Keratinocyte (primary cell): ENCODE data around the gene KAZALD1. TPM values are rescaled to one million over a fixed set of nuclear protein-coding genes. Genes with fewer than 3 reads are reported as not detected.

Experiments used
- DNase-seq: peaks from one replicate; pipeline ENCODE4 v3.0.0-alpha.2; 2011; ENCODE audit warnings: low read depth, missing footprints, low spot score
- FAIRE-seq: peaks from 2 replicates; lab custom pipeline; 2011; peaks lifted over from hg19 to GRCh38; lab: Jason Lieb, UNC
- H2AFZ ChIP-seq: 2 replicates; pipeline ENCODE4 v1.6.0; 2012; ENCODE audit warnings: low read length, control low read depth, inconsistent platforms; ENCODE audit not compliant: control insufficient read depth
- H3K27ac ChIP-seq: 2 replicates; pipeline ENCODE4 v1.5.1; 2011; ENCODE audit warnings: low read length; ENCODE audit not compliant: control insufficient read depth, insufficient read depth
- H3K27me3 ChIP-seq: 3 replicates; pipeline ENCODE4 v1.6.0; 2011; ENCODE audit warnings: low read length; ENCODE audit not compliant: control insufficient read depth, insufficient read depth; ENCODE audit errors: extremely low read depth
- H3K36me3 ChIP-seq, 2 experiments: 2 replicates in 1 of 2; 3 replicates in 1 of 2; pipeline ENCODE4 v1.5.1; 2011; ENCODE audit warnings: low read length in 2 of 2, mild to moderate bottlenecking in 1 of 2; ENCODE audit not compliant: control insufficient read depth in 2 of 2, insufficient read depth in 2 of 2; ENCODE audit errors: extremely low read depth in 1 of 2
- H3K4me1 ChIP-seq: 3 replicates; pipeline ENCODE4 v1.5.1; 2011; ENCODE audit warnings: low read length; ENCODE audit not compliant: control insufficient read depth, insufficient read depth; ENCODE audit errors: extremely low read depth
- H3K4me2 ChIP-seq: 3 replicates; pipeline ENCODE4 v1.6.0; 2011; ENCODE audit warnings: low read depth, low read length; ENCODE audit not compliant: control insufficient read depth, insufficient read depth; ENCODE audit errors: extremely low read depth
- H3K4me3 ChIP-seq, 3 experiments: fragments of 200-600 bp in 1 of 3; sonication (generic) in 1 of 3; 2 replicates in 2 of 3; 3 replicates in 1 of 3; pipeline ENCODE4 v1.5.1; 2011 to 2016; ENCODE audit warnings: low read length in 3 of 3, mild to moderate bottlenecking in 3 of 3, control low read depth in 2 of 3, inconsistent platforms in 1 of 3, low read depth in 1 of 3, mixed read lengths in 1 of 3, mixed run types in 1 of 3, moderate library complexity in 1 of 3; ENCODE audit not compliant: control insufficient read depth in 2 of 3, insufficient read depth in 2 of 3; ENCODE audit errors: extremely low read depth in 1 of 3
- H3K79me2 ChIP-seq: 2 replicates; pipeline ENCODE4 v1.6.0; 2012; ENCODE audit warnings: low read length; ENCODE audit not compliant: control insufficient read depth, insufficient read depth
- H3K9ac ChIP-seq: 3 replicates; pipeline ENCODE4 v1.6.0; 2011; ENCODE audit warnings: low read length; ENCODE audit not compliant: control insufficient read depth, insufficient read depth; ENCODE audit errors: extremely low read depth
- H3K9me1 ChIP-seq: 3 replicates; pipeline ENCODE4 v1.6.0; 2011; ENCODE audit warnings: low read length; ENCODE audit not compliant: control insufficient read depth, insufficient read depth; ENCODE audit errors: extremely low read depth
- H3K9me3 ChIP-seq: 2 replicates; pipeline ENCODE4 v1.5.1; 2012; ENCODE audit warnings: low read depth, low read length; ENCODE audit not compliant: control insufficient read depth
- H4K20me1 ChIP-seq: 3 replicates; pipeline ENCODE4 v1.6.0; 2011; ENCODE audit warnings: low read length; ENCODE audit not compliant: control insufficient read depth, insufficient read depth; ENCODE audit errors: extremely low read depth
- CTCF ChIP-seq, 3 experiments: IDR thresholded peaks in 1 of 3; conservative IDR thresholded peaks in 1 of 3; optimal IDR thresholded peaks in 1 of 3; 2 replicates in 2 of 3; 3 replicates in 1 of 3; pipeline versions ENCODE3 to v1.5.1; 2011; ENCODE audit warnings: low read length in 3 of 3, mild to moderate bottlenecking in 3 of 3, moderate library complexity in 2 of 3, control low read depth in 1 of 3, inconsistent platforms in 1 of 3; ENCODE audit not compliant: insufficient read depth in 2 of 3; ENCODE audit errors: extremely low read depth in 1 of 3
- EZH2 ChIP-seq: IDR thresholded peaks from one replicate; pipeline ENCODE4 v1.6.1; 2012; ENCODE audit warnings: inconsistent platforms, mild to moderate bottlenecking, low read length, moderate library complexity
- dilution Hi-C: fragments of 300-500 bp; cut with MboI; formaldehyde crosslinking; loops from one replicate; pipeline ENCODE4 v1.7.0; 2020; ENCODE audit warnings: low sequenced_read_pairs; ENCODE audit not compliant: extremely low pct_ligation_motif_present
- polyA plus RNA-seq, 5 experiments: library from polyadenylated mRNA; depleted of rRNA in 3 of 5; stranded (reverse) in 3 of 5; stranded (forward) in 1 of 5; unstranded in 1 of 5; fragments of >200 nt; gene quantifications; 1 replicate in 1 of 5; 2 replicates in 3 of 5; 3 replicates in 1 of 5; pipeline versions ENCODE4 v1.2.1 to v1.2.3, GENCODE V29; 2011 to 2012; ENCODE audit warnings: missing spikeins in 2 of 5, low read depth in 1 of 5, low replicate concordance in 1 of 5

KAZALD1 gene
- polyA plus RNA-seq, 1 donor (not counting 4 experiments of a cell fraction or from before 2014, with no cell fraction given): 0.08 TPM

DNA sequence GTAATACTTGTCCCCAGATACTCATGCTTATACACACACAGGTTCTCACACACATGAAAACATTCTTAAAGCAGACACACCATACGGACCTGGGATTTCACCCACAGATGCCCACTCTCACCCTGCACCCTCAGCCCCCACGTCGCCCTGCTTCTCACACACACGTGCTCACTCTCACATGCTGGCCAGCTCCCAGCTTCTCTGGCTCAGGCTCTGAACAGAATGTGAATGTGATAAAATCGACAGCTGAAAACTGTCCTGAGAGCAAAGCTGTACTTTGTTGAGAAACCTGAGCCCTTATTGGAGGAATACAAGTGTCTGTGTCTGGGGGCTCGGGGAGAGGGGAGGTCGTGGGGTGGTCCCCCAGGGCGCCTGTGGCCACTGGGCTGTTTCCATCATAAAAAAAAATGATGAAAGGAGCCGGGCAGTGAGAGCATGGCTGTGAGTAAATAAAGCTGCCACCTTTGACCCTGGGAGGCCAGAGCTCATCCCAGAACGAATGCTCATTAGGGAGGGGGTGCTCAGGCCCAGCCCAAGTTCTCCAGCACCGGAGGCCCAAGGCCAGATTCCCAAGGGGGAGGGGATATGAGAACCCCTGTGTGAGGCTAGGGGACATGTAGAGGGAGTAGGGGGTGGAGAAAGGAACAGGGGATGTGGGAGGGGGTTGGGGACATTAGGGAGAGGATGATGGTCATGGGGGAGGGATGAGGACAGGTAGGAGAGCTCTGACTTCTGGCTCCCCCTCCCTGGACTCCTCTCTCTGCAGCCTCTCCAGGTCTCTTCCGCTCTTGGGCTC is 51.2 kb downstream of the KAZALD1 start:
- FAIRE-seq (no peak), DNase-seq (no peak)
- H4K20me1 ChIP-seq: no peaks in the 10 kb centered on the region
- no peak overlapping the region for H3K4me3 ChIP-seq
- H3K79me2 ChIP-seq: no peaks in the 10 kb centered on the region
- H3K4me2 ChIP-seq: no peak overlapping the region
- no peaks in the 10 kb centered on the region for H3K36me3 ChIP-seq
- no peaks in the 10 kb centered on the region for H3K4me1 ChIP-seq
- TF ChIP-seq CTCF (optimal IDR thresholded peaks at IDR 0.05 in 1 of 3, IDR thresholded peaks at IDR 0.05 in 1 of 3, conservative IDR thresholded peaks at IDR 0.05 in 1 of 3; ENCODE audit: extremely low read depth in 1 of 3, insufficient read depth in 2 of 3, low read length in 3 of 3) (no peak), EZH2 (no peak)
- H2AFZ ChIP-seq: no peak overlapping the region
- no peaks in the 10 kb centered on the region for H3K9me1 ChIP-seq
- H3K27me3 ChIP-seq: peaks cover 24% of the 10 kb centered on the region
- dilution Hi-C loops: no loop called here
- no peak overlapping the region for H3K27ac ChIP-seq
- H3K9me3 ChIP-seq: no peaks in the 10 kb centered on the region
- no peak overlapping the region for H3K9ac ChIP-seq

- peaks cover 24% of the 10 kb centered on the region for H3K27me3 ChIP-seq
- no peak overlapping the region for H3K4me3 ChIP-seq
- no peak overlapping the region for H3K27ac ChIP-seq
- TF ChIP-seq CTCF (optimal IDR thresholded peaks at IDR 0.05 in 1 of 3, IDR thresholded peaks at IDR 0.05 in 1 of 3, conservative IDR thresholded peaks at IDR 0.05 in 1 of 3; ENCODE audit: extremely low read depth in 1 of 3, insufficient read depth in 2 of 3, low read length in 3 of 3): no peak
- peak; percentile 2 for TF ChIP-seq EZH2
- H3K79me2 ChIP-seq: no peaks in the 10 kb centered on the region
- FAIRE-seq: no peak
- H4K20me1 ChIP-seq: no peaks in the 10 kb centered on the region
- dilution Hi-C loops: no loop called here
- H3K9me1 ChIP-seq: no peaks in the 10 kb centered on the region
- no peak overlapping the region for H3K4me2 ChIP-seq
- H3K4me1 ChIP-seq: peaks cover 3% of the 10 kb centered on the region
- no peaks in the 10 kb centered on the region for H3K36me3 ChIP-seq
- H2AFZ ChIP-seq: no peak overlapping the region
- H3K9me3 ChIP-seq: no peaks in the 10 kb centered on the region
- H3K9ac ChIP-seq: no peak overlapping the region
- DNase-seq: no peak
Measured at GRCh38 chr10:101113890-101114403, 52.2 kb downstream of the KAZALD1 start.
